RWPE1 (cell line): ENCODE results near the gene COL8A2.

Source experiments
- CTCF ChIA-PET: fragments of 350-600 bp; sonication (Branson Sonifier 250); formaldehyde crosslinking; extraction: SDS; loops from one replicate; lab custom pipeline; 2021; lab: Yijun Ruan, JAX
- POLR2A ChIA-PET: fragments of 400-600 bp; formaldehyde crosslinking; extraction: SDS; loops from one replicate; lab custom pipeline; 2020; ENCODE audit warnings: antibody characterized with exemption; ENCODE audit not compliant: low non-redundant PET; lab: Yijun Ruan, JAX
- DNase-seq: peaks from one replicate; pipeline ENCODE4 v3.0.0; 2012; ENCODE audit warnings: low spot score
- H3K27ac ChIP-seq: fragments of 450-650 bp; 2 replicates; pipeline ENCODE4 v1.5.1; 2017
- TF ChIP-seq, protein P1 (sequence below): fragments of 450-650 bp; conservative IDR thresholded peaks from 2 replicates; pipeline ENCODE4 v1.5.1; 2017; ENCODE audit warnings: low read depth, mild to moderate bottlenecking

Gene COL8A2

DNA sequence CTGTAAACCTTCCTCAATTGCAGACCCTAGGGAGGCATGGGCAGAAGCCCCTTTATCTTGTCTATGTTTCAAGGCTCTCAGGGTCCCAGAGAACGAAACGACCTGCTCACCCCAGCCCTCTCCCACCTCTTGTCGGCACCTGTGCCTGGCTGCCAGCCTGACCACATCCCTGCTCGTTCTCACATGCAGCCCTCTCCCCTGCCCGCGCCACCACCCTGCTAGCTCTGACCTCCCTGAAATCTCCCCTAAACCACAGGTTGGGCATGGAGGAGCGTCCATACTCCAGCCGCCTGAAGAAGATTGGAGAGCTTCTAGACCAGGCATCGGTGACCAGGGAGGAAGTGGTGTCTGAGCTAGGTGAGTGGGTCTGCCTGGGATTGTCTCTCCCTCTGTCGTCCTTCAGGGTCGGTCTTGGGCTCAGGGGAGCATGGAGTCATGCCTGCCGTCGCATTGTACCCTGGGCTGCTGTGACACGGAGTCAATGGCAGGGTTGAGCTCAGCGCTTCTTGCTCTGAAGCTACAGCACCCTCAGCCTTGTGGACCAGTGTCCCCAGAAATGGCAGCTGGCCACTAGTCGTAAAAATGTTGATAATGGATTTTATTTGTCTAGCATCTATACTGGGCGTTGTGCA lies 32.7 kb downstream of the COL8A2 start:
- no peak overlapping the region; the same call in 1 of the 2 replicates for H3K27ac ChIP-seq
- TF ChIP-seq, protein P1, sequence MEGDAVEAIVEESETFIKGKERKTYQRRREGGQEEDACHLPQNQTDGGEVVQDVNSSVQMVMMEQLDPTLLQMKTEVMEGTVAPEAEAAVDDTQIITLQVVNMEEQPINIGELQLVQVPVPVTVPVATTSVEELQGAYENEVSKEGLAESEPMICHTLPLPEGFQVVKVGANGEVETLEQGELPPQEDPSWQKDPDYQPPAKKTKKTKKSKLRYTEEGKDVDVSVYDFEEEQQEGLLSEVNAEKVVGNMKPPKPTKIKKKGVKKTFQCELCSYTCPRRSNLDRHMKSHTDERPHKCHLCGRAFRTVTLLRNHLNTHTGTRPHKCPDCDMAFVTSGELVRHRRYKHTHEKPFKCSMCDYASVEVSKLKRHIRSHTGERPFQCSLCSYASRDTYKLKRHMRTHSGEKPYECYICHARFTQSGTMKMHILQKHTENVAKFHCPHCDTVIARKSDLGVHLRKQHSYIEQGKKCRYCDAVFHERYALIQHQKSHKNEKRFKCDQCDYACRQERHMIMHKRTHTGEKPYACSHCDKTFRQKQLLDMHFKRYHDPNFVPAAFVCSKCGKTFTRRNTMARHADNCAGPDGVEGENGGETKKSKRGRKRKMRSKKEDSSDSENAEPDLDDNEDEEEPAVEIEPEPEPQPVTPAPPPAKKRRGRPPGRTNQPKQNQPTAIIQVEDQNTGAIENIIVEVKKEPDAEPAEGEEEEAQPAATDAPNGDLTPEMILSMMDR: no peak
- POLR2A ChIA-PET: interaction anchor here (0.6 kb wide), 1 partner anchor 8 kb away, joined by 9 read pairs; no protein-coding TSS in a partner anchor
- DNase-seq: no peak
- CTCF ChIA-PET: interaction anchor here (0.6 kb wide), 3 partner anchors 8 to 1354 kb away, joined by 3 read pairs; no protein-coding TSS in a partner anchor

DNA sequence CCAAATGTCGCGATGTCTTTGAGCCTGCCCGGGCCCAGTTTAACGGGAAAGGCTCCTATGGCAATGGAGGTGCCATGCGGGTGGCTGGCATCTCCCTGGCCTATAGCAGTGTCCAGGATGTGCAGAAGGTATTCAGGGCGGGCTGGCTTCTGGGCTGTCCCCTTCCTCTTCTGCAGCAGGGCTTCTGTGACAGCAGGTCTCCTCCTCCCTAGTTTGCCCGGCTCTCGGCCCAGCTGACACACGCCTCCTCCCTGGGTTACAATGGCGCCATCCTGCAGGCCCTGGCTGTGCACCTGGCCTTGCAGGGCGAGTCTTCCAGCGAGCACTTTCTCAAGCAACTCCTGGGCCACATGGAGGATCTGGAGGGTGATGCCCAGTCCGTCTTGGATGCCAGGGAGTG lies 33.3 kb downstream of the COL8A2 start:
- TF ChIP-seq, protein P1: no peak
- no peak overlapping the region for H3K27ac ChIP-seq
- DNase-seq: no peak
- ChIA-PET POLR2A (no interaction called here), CTCF (no interaction called here)

DNA sequence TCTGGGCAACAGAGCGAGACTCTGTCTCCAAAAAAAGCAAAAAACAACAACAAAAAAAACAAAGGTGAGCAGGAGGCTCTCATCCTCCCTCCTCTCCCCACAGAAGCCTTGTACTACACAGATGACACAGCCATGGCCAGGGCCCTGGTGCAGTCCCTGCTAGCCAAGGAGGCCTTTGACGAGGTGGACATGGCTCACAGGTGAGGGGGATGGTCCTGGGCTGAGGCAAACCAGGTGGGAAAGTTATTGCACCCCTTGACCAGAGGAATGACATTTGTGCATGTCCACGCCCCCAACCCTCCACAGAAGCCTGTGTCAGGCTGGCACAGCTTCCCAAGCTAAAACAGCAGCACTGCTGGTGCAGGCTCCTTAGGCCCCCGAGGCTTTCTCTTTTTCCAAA lies 33.9 kb downstream of the COL8A2 start:
- no peak overlapping the region for H3K27ac ChIP-seq
- ChIA-PET POLR2A (no interaction called here), CTCF (no interaction called here)
- TF ChIP-seq, protein P1: no peak
- no peak for DNase-seq

DNA sequence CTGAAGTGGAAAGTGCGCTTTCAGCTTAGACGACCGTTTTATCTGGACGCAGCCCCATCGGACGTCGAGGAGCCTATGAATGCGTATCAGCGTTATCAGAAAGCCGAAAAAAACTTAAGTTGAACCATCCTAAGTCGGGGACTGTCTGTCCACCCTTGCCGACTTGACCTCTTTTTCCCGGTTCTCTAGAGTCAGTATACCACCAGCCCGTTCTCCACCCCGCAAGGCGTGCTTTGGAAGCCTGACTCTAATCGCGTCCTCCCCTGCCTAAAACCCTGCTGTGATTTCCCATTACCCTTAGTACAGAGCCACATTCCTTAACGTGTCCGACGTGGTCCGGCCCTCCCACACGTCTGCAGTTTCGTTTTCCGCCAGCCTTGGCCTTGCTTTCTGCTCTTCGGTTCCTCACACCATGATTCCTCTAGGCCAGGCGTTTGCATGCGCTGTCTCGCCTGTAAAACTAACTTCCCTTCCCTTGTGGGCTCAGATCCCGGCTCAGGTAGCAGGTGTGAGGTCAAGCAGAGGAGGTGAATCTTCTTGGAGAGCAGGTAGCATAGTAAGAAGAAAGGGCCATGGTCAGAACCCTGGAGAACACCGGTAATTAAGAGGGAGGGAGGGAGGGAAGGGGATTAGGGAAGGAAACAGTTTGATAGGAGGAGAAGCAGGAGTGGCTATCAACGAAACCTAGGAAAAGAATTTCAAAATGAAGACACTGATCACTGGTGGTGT lies 35.5 kb downstream of the COL8A2 start:
- ChIA-PET CTCF (interaction anchor here (0.5 kb wide), 1 partner anchor 56 kb away, joined by 5 read pairs; no protein-coding TSS in a partner anchor), POLR2A (interaction anchor here (0.5 kb wide), 1 partner anchor 186 kb away, joined by 3 read pairs; no protein-coding TSS in a partner anchor)
- H3K27ac ChIP-seq: peak overlapping the region; percentile 75
- TF ChIP-seq, protein P1: no peak
- peak; percentile 36 for DNase-seq

DNA sequence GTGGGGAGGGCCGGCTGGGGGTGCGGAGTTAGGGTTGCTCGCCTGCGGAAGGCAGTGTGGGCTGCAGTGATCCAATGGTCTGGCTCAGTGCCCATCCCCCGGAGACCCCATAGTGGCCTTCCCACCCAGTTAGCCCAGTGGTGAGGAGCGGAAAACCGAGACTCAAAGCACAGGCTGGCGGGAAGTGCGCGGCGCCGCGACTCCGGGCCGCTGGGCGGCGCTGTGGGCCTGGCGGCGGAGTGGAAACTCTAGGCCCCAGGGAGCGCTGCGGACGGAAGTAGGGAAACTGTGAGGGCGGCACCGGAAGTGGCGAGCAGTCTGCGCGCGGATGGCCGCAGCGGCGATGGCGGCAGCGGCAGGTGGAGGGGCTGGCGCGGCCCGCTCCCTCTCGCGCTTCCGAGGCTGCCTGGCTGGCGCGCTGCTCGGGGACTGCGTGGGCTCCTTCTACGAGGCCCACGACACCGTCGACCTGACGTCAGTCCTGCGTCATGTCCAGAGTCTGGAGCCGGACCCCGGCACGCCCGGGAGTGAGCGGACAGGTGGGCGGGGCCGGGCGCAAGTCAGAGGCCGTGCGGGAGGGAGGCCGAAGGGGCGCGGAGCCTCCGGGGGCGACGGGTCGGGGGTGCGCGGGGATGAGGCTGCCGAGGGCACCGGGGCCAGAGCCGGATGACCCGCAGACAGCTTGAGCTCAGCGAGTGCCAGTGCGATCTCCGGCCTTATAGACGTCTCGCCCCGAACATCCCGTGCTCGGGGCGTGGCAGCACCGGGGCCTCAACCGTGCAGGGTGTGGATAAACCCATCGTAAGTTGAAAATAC lies 36.2 kb downstream of the COL8A2 start, which contains the start of gene ADPRS:
Gene ADPRS, plus strand, starts transcription at position 316 of the 816 bp plus-strand sequence. Its CDS starts 13 bp downstream, at position 329.
- TF ChIP-seq, protein P1: peak; percentile 96
- ChIA-PET POLR2A (interaction anchor here (0.5 kb wide), 1 partner anchor 185 kb away, joined by 3 read pairs; no protein-coding TSS in a partner anchor), CTCF (interaction anchor here (0.5 kb wide), 1 partner anchor 55 kb away, joined by 5 read pairs; no protein-coding TSS in a partner anchor)
- DNase-seq: peak; percentile 85
- H3K27ac ChIP-seq: peak within 1 kb of the TSS; percentile 75

DNA sequence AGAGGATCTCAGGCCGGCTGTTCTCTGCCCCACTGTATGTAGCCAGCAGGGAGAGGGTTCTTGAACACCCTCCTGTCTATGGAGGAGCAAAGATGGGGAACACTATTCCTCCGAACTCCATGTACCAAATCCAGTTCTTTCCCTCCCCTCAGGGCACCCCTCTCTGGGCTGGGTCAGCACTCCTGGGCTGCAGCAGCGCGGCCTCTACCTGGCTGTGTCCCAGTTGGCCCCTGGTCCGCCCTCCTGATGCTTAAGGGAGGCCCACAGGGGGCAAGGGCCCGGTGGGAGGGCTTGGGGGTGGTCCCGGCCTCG lies 36.8 kb downstream of the COL8A2 start:
- TF ChIP-seq, protein P1: no peak
- POLR2A ChIA-PET: no interaction called here
- DNase-seq: no peak
- H3K27ac ChIP-seq: peak overlapping the region; percentile 75
- CTCF ChIA-PET: interaction anchor here (0.6 kb wide), 1 partner anchor 62 kb away, joined by 3 read pairs; no protein-coding TSS in a partner anchor
